HS-27A (cell line): ENCODE results near the gene SMC6.

ENCODE experiments used
- DNase-seq: peaks from one replicate; pipeline ENCODE4 v3.0.0-alpha.2; 2012; ENCODE audit warnings: low read depth, missing footprints

SMC6 gene

GRCh38 chr2:17710547-17711248 is 42.9 kb downstream of the SMC6 start:
- DNase-seq, result no peak

DNA sequence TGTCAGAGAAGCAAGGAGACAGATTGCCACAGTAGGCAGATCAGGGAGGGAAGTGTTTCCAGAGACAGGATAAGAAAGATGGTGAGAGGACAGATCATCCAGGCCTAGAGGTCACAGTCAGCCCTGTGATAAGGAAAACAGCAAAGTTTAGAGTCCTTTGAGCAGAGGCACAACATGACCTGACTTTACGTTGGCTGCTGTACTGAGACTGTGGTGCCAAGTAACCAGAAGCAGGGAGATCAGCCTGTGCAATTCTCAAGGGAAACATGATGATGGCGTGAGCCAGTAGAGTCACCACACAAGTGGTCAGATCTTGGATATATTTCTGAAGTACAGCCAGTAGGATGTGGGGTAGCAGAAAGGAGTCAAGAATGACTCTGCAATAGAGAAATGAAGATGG is 43.7 kb downstream of the SMC6 start:
- DNase-seq, result no peak

DNA sequence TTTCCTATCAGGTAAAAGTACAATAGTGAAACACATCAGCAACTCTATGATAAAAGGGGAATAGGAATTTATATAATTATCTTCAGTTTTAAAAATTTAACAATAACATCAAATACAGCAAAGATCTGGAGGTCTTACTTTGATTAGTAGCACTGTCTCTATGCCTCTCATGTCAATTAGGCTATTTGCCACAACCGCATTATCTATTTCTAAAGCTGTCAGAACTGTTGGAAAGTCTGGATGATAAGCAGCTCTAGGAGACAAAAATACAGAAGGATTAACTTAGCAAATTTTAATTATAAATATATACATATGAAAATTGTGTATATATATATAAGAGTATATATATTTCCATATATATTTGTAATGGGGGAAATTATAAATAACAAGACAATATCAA is 45.1 kb downstream of the SMC6 start:
- DNase-seq, result no peak

GRCh38 chr2:17706845-17707244 is 46.8 kb downstream of the SMC6 start:
- DNase-seq, result no peak

DNA sequence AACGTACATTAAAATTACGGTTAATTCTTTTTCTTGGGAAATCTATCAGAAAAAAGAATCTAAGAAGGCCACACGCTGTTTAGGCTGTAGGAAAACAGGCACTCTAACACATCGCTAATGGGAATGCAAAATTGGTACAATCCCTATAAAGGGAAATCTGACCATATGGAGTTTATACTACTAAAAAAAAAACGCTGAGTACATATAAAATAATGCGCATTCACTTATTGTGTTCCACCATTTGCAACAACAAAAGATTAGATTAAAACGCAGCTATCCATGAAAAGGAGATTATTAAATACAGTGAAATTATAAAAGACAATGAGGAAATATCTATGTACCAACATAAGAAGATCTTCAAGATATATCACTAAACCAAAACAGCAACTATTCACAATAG is 62.8 kb downstream of the SMC6 start:
- DNase-seq, result no peak

GRCh38 chr2:17689010-17689409 is 64.6 kb downstream of the SMC6 start:
- DNase-seq, result no peak

GRCh38 chr2:17688600-17688999 is 65.0 kb downstream of the SMC6 start:
- DNase-seq, result no peak

GRCh38 chr2:17683981-17684380 is 69.6 kb downstream of the SMC6 start:
- no peak for DNase-seq

- DNase-seq, result no peak
Measured at GRCh38 chr2:17682098-17682857, 71.3 kb downstream of the SMC6 start.

GRCh38 chr2:17680119-17680518 is 73.5 kb downstream of the SMC6 start:
- no peak for DNase-seq

GRCh38 chr2:17674817-17675216 is 78.8 kb downstream of the SMC6 start:
- no peak for DNase-seq

GRCh38 chr2:17672583-17673317 is 80.9 kb downstream of the SMC6 start:
- peak; percentile 48 for DNase-seq

DNA sequence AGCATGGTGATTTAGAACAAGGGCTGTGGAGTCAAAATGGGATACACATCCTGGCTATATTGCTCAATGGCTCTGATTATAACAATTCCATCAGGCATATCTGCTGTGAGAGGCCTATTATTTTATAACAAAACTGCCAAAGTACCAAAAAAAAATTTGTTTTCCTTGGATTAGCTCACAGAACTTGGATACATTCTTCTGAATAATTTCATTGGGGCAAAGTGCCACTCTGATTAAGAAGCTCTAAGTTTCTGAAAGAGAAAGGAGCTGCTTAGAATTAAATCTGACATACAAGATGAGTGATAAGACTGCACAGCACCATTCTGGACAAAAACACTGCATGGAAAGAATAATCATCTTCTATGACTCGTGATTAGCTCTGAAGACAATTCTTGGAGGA is 85.7 kb downstream of the SMC6 start:
- DNase-seq, result no peak

- no peak for DNase-seq
Measured at GRCh38 chr2:17664534-17664933, 89.1 kb downstream of the SMC6 start.

DNA sequence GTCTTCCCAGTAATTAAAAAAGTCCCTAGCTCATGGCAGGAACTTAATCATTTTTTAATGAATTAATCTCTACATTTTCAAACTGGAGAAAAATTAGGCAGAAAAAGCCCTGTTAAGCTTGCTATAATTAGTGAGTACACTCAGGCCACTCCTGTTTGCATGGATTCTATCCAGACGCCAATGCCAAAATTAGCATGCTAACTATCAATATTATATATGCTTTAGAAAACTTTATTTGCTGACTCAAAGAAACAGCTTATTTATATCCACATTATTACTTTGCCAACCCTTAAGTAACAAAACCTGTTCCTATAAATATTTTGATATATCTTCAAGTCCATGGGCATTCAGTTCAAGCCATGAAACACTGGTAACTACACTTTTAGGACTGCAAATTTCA is 90.9 kb downstream of the SMC6 start:
- no peak for DNase-seq

- DNase-seq, result no peak
Measured at GRCh38 chr2:17661460-17661859, 92.2 kb downstream of the SMC6 start.

GRCh38 chr2:17660219-17660618 is 93.4 kb downstream of the SMC6 start:
- no peak for DNase-seq

GRCh38 chr2:17658251-17658843 is 95.3 kb downstream of the SMC6 start:
- DNase-seq, result no peak

DNA sequence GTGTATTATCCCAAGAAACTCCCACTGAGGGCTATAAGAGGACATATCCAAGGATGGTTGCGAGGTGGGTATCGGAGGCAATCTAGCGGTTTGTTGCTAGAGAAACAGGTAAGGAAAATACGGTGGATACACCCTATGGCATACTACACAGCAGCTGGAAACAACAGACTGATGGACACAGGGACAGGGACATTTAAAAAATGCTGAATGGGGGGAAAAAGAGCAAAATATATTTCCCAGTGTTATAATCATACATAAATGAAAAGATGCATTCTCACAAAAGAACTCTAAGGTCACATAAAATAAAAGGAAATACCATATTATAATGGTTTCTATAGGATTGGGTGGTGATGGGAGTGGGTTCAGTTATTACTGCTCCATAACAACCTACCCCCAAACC is 95.9 kb downstream of the SMC6 start:
- DNase-seq, result no peak

DNA sequence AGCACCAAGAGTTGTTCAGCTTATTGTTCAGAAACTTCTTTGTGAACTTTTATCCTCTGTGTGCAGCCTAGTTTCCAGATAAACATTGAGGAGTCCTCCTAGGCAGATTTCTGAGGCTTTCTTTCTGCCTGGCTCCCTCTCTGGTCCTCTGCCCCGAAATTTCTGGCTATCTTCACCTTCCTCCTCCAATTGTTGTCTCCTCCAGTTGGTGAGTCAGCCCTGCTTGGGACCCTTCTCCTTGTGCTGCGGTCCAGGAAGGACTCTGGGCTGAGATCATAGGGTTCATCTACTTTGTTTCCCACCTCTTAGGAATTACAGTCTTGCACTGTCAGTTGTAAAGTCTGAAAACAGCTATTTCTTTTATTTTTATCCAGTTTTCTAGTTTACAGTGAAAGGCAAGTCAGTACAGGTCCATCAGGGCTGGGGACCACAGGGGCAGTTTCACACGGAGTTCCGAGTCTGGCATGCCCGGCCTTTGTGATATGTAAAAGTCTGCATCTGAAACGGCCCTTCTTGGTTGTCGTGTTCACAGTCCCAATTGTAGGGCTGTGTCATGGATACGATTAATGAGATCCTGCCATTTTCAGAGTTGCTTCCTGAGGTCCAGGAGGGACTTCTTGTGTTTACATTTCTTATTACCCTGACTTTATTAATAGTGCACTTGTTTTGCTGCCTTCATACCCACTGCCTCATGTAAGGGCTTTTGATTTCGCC is 100.8 kb downstream of the SMC6 start:
- no peak for DNase-seq

DNA sequence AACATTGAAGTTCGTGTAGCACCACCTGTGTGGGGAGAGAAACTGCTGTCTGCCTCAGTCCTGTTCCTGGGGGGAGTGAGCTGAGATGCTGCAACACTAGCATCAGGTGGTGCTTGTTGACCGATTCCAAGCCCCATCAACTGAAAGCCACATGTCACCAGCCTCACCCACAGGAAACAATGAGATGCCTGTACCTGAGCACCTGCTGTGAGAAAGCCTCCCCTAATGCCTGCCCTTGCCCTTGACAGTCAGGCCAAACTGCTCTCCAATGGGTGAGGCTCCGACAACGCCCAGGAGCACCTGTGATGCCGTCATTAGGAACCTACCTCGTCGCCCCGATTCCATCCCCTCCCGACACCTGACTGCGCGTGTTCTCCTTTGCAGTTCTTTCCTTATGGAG is 104.6 kb downstream of the SMC6 start:
- DNase-seq, result no peak

DNA sequence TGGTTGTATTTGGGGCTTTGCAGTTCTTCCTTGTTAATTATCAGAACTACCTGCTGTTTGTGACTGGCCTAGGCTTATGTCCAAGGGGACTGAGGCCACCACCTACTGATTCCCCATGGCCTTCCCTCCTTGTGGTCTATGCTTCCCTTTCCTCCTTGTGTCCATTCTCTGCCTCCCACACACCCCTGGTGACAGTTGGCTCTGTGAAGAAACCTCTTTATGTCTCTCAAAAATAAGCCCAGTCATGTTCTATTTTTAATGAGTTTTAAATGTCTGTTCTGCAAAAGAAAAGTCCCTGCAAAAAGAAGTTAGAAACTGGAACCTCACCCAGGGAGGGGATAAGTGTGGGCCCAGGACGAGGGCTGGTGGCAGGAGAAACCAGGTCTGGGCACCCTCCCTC is 105.0 kb downstream of the SMC6 start:
- DNase-seq, result no peak
